RCC 7860 (cell line): ENCODE data around the gene ERMP1.
"Not testable (repeated sequence)": the region's sequence is repeated elsewhere in the genome, so short reads cannot be mapped to it uniquely, and the experiment has no call there.

Experiments used
- DNase-seq: peaks from one replicate; pipeline ENCODE4 v3.0.0-alpha.2; 2015; ENCODE audit warnings: low spot score
- FAIRE-seq: peaks from 2 replicates; lab custom pipeline; 2012; peaks lifted over from hg19 to GRCh38; lab: Jason Lieb, UNC

The ERMP1 gene

GRCh38 chr9:5832538-5833529 lies at the start of gene ERMP1:
TSS of gene ERMP1 (minus strand) at chr9:5833117. CDS start at chr9:5833027, 90 bp downstream.
- FAIRE-seq (no peak), DNase-seq (peak; percentile 57)

- DNase-seq, FAIRE-seq: not testable (repeated sequence)
Observed at GRCh38 chr9:5882244-5883012, 49.5 kb upstream of the ERMP1 start.

- DNase-seq (peak; percentile 83), FAIRE-seq (peak; percentile 68)
Observed at GRCh38 chr9:5879419-5880181, 46.7 kb upstream of the ERMP1 start.

GRCh38 chr9:5876711-5877110 lies 43.8 kb upstream of the ERMP1 start:
- no peak for FAIRE-seq

GRCh38 chr9:5876026-5876425 lies 43.1 kb upstream of the ERMP1 start:
- no peak for DNase-seq
- no peak for FAIRE-seq

More at GRCh38 chr9:5876711-5877110, 43.8 kb upstream of the ERMP1 start:
- DNase-seq: no peak

- DNase-seq: no peak
- no peak for FAIRE-seq
Observed at GRCh38 chr9:5874048-5874447, 41.1 kb upstream of the ERMP1 start.

GRCh38 chr9:5873439-5873838 lies 40.5 kb upstream of the ERMP1 start:
- DNase-seq (no peak), FAIRE-seq (no peak)

GRCh38 chr9:5872511-5872910 lies 39.6 kb upstream of the ERMP1 start:
- no peak for FAIRE-seq

GRCh38 chr9:5871785-5872184 lies 38.9 kb upstream of the ERMP1 start:
- no peak for DNase-seq
- FAIRE-seq: no peak

More at GRCh38 chr9:5872511-5872910, 39.6 kb upstream of the ERMP1 start:
- no peak for DNase-seq

- no peak for DNase-seq
- no peak for FAIRE-seq
Observed at GRCh38 chr9:5870691-5871090, 37.8 kb upstream of the ERMP1 start.

- no peak for FAIRE-seq
- no peak for DNase-seq
Observed at GRCh38 chr9:5870020-5870339, 37.1 kb upstream of the ERMP1 start.

GRCh38 chr9:5869315-5870019 lies 36.5 kb upstream of the ERMP1 start:
- FAIRE-seq (no peak), DNase-seq (no peak)

GRCh38 chr9:5868235-5868634 lies 35.3 kb upstream of the ERMP1 start:
- no peak for FAIRE-seq
- no peak for DNase-seq

GRCh38 chr9:5866685-5867084 lies 33.8 kb upstream of the ERMP1 start:
- FAIRE-seq (no peak), DNase-seq (no peak)

GRCh38 chr9:5866272-5866671 lies 33.4 kb upstream of the ERMP1 start:
- DNase-seq (no peak), FAIRE-seq (no peak)

GRCh38 chr9:5864446-5864845 lies 31.5 kb upstream of the ERMP1 start:
- FAIRE-seq (no peak), DNase-seq (no peak)

- DNase-seq (no peak), FAIRE-seq (no peak)
Observed at GRCh38 chr9:5863092-5863746, 30.3 kb upstream of the ERMP1 start.

GRCh38 chr9:5858833-5859232 lies 25.9 kb upstream of the ERMP1 start:
- DNase-seq (no peak), FAIRE-seq (no peak)

- no peak for FAIRE-seq
Observed at GRCh38 chr9:5857928-5858327, 25.0 kb upstream of the ERMP1 start.

More at GRCh38 chr9:5857928-5858327, 25.0 kb upstream of the ERMP1 start:
- DNase-seq: no peak
